ENCODE measurements around the gene REEP3.
"Not testable (repeated sequence)": the region's sequence is repeated elsewhere in the genome, so short reads cannot be mapped to it uniquely, and the experiment has no call there.

- not testable (repeated sequence) for TF ChIP-seq CTCF (IDR thresholded peaks at IDR 0.05; ENCODE audit: borderline replicate concordance, extremely low read depth, low read length, poor library complexity, severe bottlenecking); EZH2 (IDR thresholded peaks at IDR 0.05; ENCODE audit: borderline replicate concordance, low read depth, low read length, severe bottlenecking)
Measured at GRCh38 chr10:63564731-63565130, 43.5 kb downstream of the REEP3 start.

Measured in DND-41 (cell line).